Stimulated activated CD4-positive, alpha-beta T cell treated with anti-CD3 and anti-CD28 coated beads, Interleukin-1b, Interleukin-23, amount 100 ng/mL, for 48 hours (primary cell): ENCODE measurements around the gene SEC16A.

Source experiments
- DNase-seq: peaks from one replicate; pipeline ENCODE4 v3.0.0-alpha.2; 2020

SEC16A gene, protein sequence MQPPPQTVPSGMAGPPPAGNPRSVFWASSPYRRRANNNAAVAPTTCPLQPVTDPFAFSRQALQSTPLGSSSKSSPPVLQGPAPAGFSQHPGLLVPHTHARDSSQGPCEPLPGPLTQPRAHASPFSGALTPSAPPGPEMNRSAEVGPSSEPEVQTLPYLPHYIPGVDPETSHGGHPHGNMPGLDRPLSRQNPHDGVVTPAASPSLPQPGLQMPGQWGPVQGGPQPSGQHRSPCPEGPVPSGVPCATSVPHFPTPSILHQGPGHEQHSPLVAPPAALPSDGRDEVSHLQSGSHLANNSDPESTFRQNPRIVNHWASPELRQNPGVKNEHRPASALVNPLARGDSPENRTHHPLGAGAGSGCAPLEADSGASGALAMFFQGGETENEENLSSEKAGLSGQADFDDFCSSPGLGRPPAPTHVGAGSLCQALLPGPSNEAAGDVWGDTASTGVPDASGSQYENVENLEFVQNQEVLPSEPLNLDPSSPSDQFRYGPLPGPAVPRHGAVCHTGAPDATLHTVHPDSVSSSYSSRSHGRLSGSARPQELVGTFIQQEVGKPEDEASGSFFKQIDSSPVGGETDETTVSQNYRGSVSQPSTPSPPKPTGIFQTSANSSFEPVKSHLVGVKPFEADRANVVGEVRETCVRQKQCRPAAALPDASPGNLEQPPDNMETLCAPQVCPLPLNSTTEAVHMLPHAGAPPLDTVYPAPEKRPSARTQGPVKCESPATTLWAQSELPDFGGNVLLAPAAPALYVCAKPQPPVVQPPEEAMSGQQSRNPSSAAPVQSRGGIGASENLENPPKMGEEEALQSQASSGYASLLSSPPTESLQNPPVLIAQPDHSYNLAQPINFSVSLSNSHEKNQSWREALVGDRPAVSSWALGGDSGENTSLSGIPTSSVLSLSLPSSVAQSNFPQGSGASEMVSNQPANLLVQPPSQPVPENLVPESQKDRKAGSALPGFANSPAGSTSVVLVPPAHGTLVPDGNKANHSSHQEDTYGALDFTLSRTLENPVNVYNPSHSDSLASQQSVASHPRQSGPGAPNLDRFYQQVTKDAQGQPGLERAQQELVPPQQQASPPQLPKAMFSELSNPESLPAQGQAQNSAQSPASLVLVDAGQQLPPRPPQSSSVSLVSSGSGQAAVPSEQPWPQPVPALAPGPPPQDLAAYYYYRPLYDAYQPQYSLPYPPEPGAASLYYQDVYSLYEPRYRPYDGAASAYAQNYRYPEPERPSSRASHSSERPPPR (N-terminal part only)

DNA sequence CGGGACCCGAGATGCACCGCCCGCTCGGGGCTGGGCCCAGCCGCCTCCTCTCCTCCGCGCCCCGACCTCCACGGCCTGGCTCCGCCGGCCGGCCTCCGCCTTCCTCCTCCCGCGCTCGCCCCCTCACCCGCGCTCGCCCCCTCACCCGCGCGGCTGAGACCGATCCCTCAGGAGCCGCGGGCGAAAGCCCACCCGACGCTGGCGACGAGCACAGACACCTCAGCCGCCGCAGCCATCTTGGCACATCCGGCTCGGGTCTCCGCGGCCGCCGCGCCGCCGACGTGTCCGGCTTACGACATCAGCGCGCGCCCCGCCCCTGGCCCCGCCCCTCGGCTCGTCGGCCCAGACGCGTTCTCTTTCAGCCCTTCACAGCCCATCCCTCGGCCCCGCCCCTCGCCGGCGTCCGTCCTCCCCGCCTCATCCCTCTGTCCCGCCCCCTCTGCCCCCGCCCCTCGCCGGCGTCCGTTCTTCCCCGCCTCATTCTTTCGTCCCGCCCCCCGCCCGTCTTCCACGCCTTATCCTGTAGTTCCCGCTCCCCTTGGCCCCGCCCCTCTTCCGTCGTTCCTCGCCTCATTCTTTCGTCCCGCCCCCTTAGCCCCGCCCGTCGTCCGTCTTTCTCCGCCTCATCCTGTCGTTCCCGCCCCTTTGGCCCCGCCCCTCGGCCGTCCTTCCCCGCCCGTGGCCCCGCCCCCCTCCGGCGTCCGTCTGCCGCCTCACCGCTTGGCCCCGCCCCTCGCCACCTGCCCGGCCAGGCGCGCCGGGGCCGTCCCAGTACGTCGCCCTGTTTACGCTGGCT, at the start of gene SEC16A:
SEC16A (minus strand) TSS at position 248 of the 796 bp plus-strand sequence. CDS start 5,425 bp downstream, outside the sequence.
- peak; percentile 99 for DNase-seq

GRCh38 chr9:136531904-136532798, 49.3 kb upstream of the SEC16A start:
- DNase-seq, result peak; percentile 32

DNA sequence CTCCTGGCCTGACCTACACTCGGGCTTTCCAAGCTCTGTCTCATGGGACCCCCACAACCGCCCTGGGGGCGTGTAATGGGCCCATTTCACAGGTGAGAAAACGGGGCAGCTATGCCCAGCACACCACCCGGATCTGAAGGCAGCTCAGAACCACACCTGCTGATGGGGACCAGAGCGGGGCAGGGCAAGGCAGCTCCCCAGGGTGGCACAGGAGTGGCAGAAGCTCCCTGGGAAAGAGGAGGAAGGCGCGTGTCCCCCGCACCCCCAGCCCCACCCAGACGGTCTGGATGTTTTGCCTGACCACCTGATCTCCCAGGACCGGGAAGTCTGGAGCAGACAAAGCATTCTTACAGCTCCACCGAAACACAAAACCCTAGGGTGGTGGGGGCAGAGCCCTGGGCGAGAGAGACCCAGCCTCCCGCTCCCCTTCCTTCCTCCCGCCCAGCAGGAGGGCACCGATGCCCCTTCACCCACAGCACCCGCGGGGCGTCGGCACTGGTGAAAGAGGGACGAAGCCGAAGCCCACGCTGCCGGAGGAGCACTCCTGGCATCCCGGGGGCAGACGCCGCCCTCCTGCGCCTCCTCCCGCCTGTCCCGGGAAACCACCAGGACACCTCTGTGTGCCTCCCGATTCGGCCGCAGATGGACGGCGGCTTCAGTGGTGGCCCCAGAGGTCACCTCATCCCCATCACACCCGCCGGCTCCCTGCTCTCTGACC, 48.5 kb upstream of the SEC16A start:
- DNase-seq, result no peak

- DNase-seq, result no peak
Measured at GRCh38 chr9:136530461-136531089, 47.7 kb upstream of the SEC16A start.

DNA sequence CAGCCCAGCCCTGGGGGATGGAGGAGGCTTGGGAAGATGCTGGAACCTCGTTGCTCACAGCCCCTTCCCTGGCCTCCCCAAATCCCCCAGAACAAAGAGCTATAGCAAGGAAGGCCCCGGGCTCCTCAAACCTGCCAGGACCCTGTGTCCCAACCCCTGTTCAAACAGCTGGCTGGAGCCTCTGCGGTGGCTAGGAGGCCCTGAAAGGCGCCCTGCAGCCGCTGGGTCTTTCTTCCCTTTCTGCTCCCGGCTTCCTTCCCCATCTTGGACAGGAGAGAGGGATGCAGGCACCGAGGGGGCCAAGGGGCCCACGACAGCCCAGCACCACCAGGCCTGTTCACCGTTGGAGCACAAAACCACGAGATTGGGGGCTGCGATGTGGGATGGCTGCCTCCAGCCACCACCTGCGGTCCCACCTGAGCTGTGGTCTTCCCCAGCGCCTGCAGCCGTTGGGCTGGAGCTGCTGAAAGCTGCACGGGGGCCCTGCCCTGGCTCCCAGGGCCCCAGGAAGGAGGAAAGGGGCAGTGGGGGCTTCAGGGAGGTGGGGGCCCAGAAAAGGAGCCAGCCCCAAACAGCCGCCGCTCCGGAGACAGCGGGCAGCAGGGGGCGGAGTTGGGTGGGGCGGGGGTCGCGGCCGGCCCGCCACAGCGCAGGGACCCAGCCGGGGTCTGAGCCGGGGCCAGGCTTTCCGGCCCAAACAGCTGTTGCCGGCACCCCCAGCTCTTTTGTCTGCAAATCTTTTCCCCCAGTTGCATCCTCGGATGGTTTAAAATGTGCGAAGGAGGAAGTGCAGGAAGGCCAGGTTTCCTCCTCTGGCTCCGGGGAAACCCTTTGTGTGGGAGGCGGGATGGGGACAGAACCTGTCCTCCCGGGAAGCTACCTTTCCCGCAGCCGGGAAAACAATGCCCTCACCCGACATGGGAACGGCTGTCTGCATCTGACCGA, 46.9 kb upstream of the SEC16A start:
- DNase-seq, result no peak

DNA sequence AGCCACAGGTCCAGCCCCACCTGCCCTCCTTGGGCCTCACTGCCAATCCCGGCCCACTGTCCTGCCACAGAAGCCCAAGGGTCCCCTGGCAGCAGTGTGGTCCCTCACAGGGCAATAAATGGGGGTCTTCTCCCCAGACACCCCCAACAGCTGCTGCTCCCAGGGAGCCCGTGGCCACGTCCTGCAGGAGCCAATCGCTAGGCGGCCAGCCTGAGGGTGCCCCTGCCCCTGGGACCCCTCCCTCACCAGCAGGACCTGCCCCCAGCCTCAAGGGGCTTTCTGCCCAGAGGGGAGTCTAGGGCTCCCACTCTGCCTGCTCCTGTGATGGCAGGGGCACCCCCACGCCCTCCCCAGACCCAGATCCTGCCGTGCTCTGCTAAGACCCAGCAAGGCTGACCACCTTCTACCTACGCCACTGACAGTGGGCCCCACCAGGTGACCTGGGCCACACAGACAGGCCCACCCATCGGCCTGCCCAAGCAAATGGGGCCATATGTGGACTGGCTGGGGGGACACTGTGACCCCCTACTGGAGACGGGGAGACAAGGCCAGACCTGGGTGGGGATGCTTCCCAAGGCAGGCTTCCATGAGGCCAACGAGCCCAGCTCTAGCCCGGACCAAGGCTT, 46.0 kb upstream of the SEC16A start:
- DNase-seq, result no peak

- DNase-seq, result no peak
Measured at GRCh38 chr9:136527721-136528710, 45.2 kb upstream of the SEC16A start.

- no peak for DNase-seq
Measured at GRCh38 chr9:136527131-136527530, 44.3 kb upstream of the SEC16A start.

DNA sequence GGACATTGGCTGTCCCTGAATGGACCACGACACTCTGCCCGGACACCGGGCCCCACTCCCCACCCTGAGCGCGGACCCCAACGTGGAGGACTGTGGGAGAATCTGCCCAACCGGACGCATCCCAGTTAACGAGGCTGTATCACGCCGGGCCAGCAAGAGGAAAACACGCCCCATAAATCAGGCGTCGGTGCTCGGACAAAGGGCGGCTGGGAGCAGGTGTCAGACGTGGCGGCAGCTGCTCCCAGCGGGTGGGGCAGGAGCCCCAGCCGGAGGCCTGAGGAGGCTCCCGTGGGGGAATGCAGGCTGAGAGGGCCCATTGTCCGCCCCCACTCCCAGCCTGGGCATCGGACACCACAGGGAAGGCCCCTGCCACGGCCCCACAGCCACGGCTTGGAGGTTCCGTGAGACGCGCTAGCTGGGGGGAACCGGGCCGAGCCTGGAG, 43.8 kb upstream of the SEC16A start:
- no peak for DNase-seq

DNA sequence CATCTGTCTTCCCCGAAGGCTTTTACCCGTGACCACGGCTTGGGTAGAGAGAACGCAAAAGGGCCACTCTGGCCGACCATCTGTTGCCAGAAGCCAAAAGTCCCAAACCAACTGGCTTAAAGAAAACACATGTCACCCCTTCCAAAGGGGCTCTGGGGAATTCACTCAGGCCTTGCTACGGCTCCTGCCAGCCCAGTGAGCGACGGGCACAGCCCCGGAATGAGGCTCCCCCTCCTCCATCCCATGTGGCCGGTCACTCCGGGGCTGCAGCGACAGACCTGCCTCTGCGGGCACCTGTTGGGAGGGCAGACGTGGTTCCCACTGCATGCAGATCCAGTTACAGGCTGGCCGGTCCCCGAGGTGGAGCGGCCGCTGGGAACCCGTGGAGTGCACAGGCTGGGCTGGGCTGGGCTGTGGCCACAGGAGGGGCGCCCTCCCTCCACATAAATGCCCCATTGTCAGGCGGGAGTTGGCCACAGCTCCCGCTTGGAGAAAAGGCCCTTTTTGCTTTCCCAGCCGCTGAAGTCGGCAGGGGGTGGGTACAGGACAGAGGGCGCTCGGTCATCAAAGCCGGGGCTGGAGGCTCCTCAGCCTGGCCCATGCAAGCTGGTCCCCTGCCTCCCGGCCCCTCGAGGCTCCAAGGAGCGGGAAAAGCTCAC, 43.1 kb upstream of the SEC16A start:
- no peak for DNase-seq

DNA sequence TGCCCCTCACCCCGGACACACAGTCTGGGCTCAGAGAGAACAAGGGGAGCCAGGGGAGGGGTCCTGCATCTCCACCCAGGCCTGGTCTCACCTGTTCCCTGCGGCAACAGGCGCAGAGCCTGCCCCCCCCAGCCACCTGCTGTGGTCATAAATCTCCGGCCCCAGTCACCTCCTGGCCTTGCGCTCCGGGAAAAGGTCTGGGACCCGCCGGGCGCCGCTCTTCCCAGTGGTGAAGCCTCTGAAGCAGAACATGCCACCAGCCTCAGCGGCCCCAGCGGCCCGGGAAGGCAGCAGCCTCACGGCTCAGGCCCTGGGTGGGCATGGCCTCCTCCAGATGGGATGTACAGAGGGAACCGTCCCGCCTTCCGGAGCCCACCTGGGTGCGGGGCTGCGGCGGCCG, 42.4 kb upstream of the SEC16A start:
- no peak for DNase-seq

DNA sequence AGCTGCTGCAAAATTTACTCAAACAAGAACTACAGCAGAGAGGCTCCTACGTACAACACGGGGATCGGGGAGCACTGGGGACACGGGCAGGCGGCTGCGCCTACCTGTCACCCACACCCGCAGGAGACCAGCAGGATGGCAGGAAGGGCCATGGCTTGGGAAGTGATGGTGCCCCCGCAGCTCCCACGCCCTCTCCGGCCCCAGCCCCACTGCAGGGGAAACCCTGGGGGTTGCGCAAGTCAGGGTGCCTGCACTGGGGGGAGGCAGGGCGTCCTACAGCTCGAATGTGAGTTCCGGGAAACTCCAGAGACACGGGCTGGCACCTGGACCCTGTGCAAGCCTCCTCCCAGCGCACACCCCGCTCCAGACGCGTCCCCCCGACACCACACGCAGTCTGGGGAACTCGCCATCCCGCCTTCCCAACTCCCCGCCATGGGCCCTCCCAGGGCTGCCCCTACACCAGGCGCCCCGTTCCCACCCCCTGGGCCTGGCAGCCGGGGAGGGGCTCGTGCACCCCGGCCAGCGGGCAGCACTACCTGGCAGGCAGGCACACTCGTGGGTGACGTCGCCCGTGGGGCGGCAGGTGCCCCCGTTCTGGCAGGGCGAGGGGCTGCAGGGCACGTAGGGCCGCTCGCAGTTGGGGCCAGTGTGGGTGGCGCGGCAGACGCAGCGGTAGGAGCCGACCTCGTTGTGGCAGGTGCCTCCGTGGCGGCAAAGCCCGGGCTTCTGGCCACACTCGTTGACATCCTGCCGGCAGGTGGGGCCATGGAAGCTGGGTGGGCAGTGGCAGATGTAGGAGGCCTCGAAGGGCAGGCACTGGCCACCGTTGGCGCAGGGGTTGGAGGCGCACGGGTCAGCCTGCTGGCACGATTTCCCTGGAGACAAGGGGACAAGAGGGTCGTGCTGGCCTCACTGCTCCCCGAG, 39.7 kb upstream of the SEC16A start:
- DNase-seq, result no peak

GRCh38 chr9:136521537-136521936, 38.7 kb upstream of the SEC16A start:
- DNase-seq, result no peak

DNA sequence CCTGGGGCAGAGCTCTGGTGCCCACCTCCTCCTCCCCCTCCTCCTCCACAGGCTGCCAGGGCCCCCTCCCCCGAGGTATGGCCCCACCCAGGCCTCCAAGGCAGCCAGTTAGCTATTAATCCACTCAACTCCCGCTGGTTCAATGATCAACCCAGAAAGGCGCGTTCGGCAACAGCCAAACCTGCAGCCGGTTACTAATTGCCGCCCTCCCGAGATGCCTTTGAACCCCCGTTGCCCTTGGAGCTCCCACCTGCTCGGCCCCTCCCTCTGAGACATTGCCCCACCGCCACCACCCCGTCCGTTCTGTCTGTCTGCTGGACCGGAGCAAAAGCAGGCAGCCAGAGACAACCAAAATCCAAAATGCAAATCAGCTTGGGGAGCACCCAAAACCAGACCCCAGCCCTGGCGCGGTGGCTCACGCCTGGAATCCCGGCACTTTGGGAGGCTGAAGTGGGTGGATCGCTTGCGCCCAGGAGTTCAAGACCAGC, 37.3 kb upstream of the SEC16A start:
- DNase-seq, result no peak
